HS-5 (cell line): ENCODE measurements around the gene WFIKKN1.

Experiments
- DNase-seq: peaks from one replicate; pipeline ENCODE4 v3.0.0-alpha.2; 2012; ENCODE audit warnings: low read depth

WFIKKN1 gene

GRCh38 chr16:657487-657886 is 26.7 kb downstream of the WFIKKN1 start:
- no peak for DNase-seq

GRCh38 chr16:658679-659571 is 28.1 kb downstream of the WFIKKN1 start:
- no peak for DNase-seq

GRCh38 chr16:659618-660017 is 28.8 kb downstream of the WFIKKN1 start:
- DNase-seq = no peak

GRCh38 chr16:660132-660458 is 29.3 kb downstream of the WFIKKN1 start:
- DNase-seq = no peak

- no peak for DNase-seq
Observed at GRCh38 chr16:660459-661183, 29.8 kb downstream of the WFIKKN1 start.

GRCh38 chr16:661184-661821 is 30.5 kb downstream of the WFIKKN1 start:
- no peak for DNase-seq

GRCh38 chr16:662095-662494 is 31.3 kb downstream of the WFIKKN1 start:
- DNase-seq = no peak

- DNase-seq = no peak
Observed at GRCh38 chr16:662597-662996, 31.8 kb downstream of the WFIKKN1 start.

- no peak for DNase-seq
Observed at GRCh38 chr16:666572-666971, 35.8 kb downstream of the WFIKKN1 start.

GRCh38 chr16:667113-667779 is 36.5 kb downstream of the WFIKKN1 start:
- no peak for DNase-seq

GRCh38 chr16:667780-668518 is 37.2 kb downstream of the WFIKKN1 start, which contains the start of gene RHOT2:
RHOT2 (plus strand) TSS chr16:668132; CDS start chr16:668200, 68 bp downstream.
- DNase-seq = no peak

GRCh38 chr16:668519-669171 is 37.9 kb downstream of the WFIKKN1 start:
- no peak for DNase-seq

- no peak for DNase-seq
Observed at GRCh38 chr16:669666-670065, 38.9 kb downstream of the WFIKKN1 start.

GRCh38 chr16:670485-671352 is 39.9 kb downstream of the WFIKKN1 start:
- no peak for DNase-seq

GRCh38 chr16:671353-672131 is 40.8 kb downstream of the WFIKKN1 start:
- DNase-seq = no peak

GRCh38 chr16:672371-672770 is 41.6 kb downstream of the WFIKKN1 start:
- no peak for DNase-seq

- DNase-seq = no peak
Observed at GRCh38 chr16:672851-673250, 42.1 kb downstream of the WFIKKN1 start.

- no peak for DNase-seq
Observed at GRCh38 chr16:673399-673991, 42.7 kb downstream of the WFIKKN1 start.
